Uterus (tissue), 4 donors: ENCODE measurements around the gene CKAP5. TPM values are rescaled to one million over a fixed set of nuclear protein-coding genes. Genes with fewer than 3 reads are reported as not detected.
"Not testable (repeated sequence)": the region's sequence is repeated elsewhere in the genome, so short reads cannot be mapped to it uniquely, and the experiment has no call there.

Source experiments
- DNase-seq, 2 donors: peaks; one replicate each; pipeline ENCODE4 v3.0.0-alpha.2; 2019 to 2020
- H3K27ac ChIP-seq, 2 donors: fragments of 200-600 bp; sonication (generic); 1 replicate in 1 of 2; 2 replicates in 1 of 2; pipeline ENCODE4 v1.5.1; 2016 to 2018
- H3K27me3 ChIP-seq, 2 donors: fragments of 200-600 bp; sonication (generic); one replicate each; pipeline ENCODE4 v1.5.1; 2018 to 2019; ENCODE audit warnings: control low read depth in 1 of 2
- H3K36me3 ChIP-seq, 2 donors: fragments of 200-600 bp; sonication (generic); one replicate each; pipeline ENCODE4 v1.5.1; 2019; ENCODE audit warnings: control low read depth in 1 of 2
- H3K4me1 ChIP-seq, 2 donors: fragments of 200-600 bp; sonication (generic); one replicate each; pipeline ENCODE4 v1.5.1; 2018 to 2019; ENCODE audit warnings: control low read depth in 1 of 2
- H3K4me3 ChIP-seq, 2 donors: fragments of 200-600 bp; sonication (generic); 1 replicate in 1 of 2; 2 replicates in 1 of 2; pipeline ENCODE4 v1.5.1; 2018 to 2019; ENCODE audit warnings: mild to moderate bottlenecking in 1 of 2
- H3K9me3 ChIP-seq, 2 donors: fragments of 200-600 bp; sonication (generic); one replicate each; pipeline ENCODE4 v1.5.1; 2019; ENCODE audit warnings: control low read depth in 1 of 2
- CTCF ChIP-seq, 4 experiments: fragments of 200-600 bp in 2 of 4; fragments of 450-650 bp in 2 of 4; sonication (generic) in 2 of 4; IDR thresholded peaks; one replicate each; pipeline ENCODE4 v1.5.1; 2016 to 2019; ENCODE audit warnings: antibody characterized with exemption in 4 of 4, mild to moderate bottlenecking in 2 of 4, moderate library complexity in 1 of 4
- POLR2A ChIP-seq, 2 donors: fragments of 450-650 bp; IDR thresholded peaks; one replicate each; pipeline ENCODE4 v1.6.1; 2016; ENCODE audit warnings: antibody characterized with exemption in 2 of 2, mild to moderate bottlenecking in 1 of 2, moderate library complexity in 1 of 2
- intact Hi-C: fragments of 100-400 bp; cut with DNase I; formaldehyde crosslinking; loops from one replicate; pipeline ENCODE4 v1.15.1; 2023; ENCODE audit warnings: low total_unique reads
- total RNA-seq, 4 donors: library from RNA; depleted of rRNA in 3 of 4; stranded (reverse); fragments of >200 nt in 3 of 4; gene quantifications; one replicate each; pipeline versions ENCODE4 v1.1.0 to v1.2.4, GENCODE V29; 2014 to 2023
- donor health status: DM: yes; HTN: yes; CAD: no.

The CKAP5 gene
- total RNA-seq, 4 donors from 2014 or later, result 19.7 to 88.8 (median 44.2) TPM

DNA sequence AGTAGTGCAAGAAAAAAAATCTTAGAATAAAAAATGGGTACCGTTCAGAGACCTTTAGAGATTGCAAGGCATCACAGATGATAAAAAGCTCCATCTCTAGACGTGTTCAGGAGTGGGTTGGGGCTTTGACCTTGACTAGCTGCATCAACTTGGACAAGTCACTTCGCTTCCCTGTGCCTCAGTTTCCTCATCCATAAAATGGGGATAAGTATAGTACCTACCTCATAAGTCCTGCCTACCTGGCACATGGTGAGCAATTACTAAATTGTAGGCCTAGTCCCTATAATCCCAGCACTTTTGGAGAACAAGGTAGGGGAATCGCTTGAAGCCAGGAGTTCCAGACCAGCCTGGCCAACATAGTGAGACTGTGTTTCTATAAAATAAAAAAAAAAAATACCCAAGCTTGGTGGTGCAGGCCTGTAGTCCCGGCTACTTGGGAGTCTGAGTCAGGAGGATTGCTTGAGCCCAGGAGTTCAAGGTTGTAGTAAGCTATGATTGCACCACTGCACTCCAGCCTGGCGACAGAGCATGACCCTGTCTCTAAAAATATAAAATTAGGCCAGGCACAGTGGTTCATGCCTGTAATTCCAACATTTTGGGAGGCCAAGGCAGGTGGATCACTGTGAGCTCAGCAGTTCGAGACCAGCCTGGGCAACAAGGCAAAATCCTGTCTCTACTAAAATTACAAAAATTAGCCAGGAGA is 133.1 kb downstream of the CKAP5 start:
- Histone ChIP-seq H3K27ac (peak overlapping the region in 1 of 2 donors; percentile 90), H3K36me3 (no peaks in the 10 kb centered on the region), H3K9me3 (no peaks in the 10 kb centered on the region), H3K4me3 (no peak overlapping the region), H3K27me3 (no peaks in the 10 kb centered on the region), H3K4me1 (no peaks in the 10 kb centered on the region)
- TF ChIP-seq POLR2A (IDR thresholded peaks at IDR 0.05) (no peak), CTCF (IDR thresholded peaks at IDR 0.05) (no peak)
- intact Hi-C loops, result no loop called here
- DNase-seq, result no peak

DNA sequence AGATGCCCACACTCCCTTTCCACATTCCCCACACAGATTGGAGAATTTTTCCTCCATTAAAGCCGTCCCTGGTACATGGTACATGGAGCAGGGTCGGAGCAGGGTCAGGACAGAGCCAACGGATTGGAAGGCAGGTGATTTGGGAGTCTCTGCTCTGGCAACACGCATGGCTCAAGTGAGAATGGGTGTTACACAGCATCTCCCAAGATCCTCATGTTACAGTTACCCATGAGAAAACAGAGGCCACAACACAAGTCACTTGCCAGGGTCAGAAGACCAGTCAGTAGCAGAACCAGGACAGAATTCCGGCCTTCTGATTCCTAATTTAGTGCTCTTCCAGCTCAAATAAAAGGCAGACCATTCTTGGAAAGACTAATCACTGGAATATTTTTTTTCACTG is 134.8 kb downstream of the CKAP5 start:
- no peak for TF ChIP-seq POLR2A (IDR thresholded peaks at IDR 0.05)
- no peak for TF ChIP-seq CTCF (IDR thresholded peaks at IDR 0.05)
- DNase-seq, result no peak
- no peaks in the 10 kb centered on the region for H3K27me3 ChIP-seq
- peak overlapping the region; percentile 87 to 90 for H3K27ac ChIP-seq
- H3K4me3 ChIP-seq, result no peak overlapping the region
- H3K9me3 ChIP-seq, result no peaks in the 10 kb centered on the region
- intact Hi-C loops, result no loop called here
- no peaks in the 10 kb centered on the region for H3K36me3 ChIP-seq
- no peaks in the 10 kb centered on the region for H3K4me1 ChIP-seq

- no peaks in the 10 kb centered on the region for H3K4me1 ChIP-seq
- H3K4me3 ChIP-seq, result no peak overlapping the region
- H3K27me3 ChIP-seq, result no peaks in the 10 kb centered on the region
- TF ChIP-seq CTCF (IDR thresholded peaks at IDR 0.05), result no peak
- TF ChIP-seq POLR2A (IDR thresholded peaks at IDR 0.05), result peak in 1 of 2 donors; percentile 19
- DNase-seq, result peak; percentile 68 to 82
- H3K36me3 ChIP-seq, result no peaks in the 10 kb centered on the region
- no peaks in the 10 kb centered on the region for H3K9me3 ChIP-seq
- intact Hi-C loops, result no loop called here
- peak overlapping the region; percentile 87 to 90 for H3K27ac ChIP-seq
Observed at GRCh38 chr11:46710821-46711269, 135.2 kb downstream of the CKAP5 start.

DNA sequence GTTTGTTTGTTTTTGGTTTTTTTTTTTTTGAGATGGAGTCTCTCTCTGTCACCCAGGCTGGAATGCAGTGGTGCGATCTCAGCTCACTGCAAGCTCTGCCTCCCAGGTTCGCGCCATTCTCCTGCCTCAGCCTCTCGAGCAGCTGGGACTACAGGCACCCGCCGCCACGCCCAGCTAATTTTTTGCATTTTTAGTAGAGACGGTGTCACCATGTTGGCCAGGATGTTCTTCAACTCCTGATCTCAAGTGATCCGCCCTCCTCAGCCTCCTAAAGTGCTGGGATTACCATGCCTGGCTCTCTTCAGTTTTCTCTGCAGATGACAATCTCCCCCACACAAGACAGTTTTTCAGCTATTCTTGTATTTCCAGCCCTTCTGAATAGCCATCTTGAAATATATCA is 136.7 kb downstream of the CKAP5 start:
- H3K36me3 ChIP-seq, H3K4me1 ChIP-seq, H3K9me3 ChIP-seq, intact Hi-C loops, H3K4me3 ChIP-seq, H3K27ac ChIP-seq, DNase-seq, H3K27me3 ChIP-seq: not testable (repeated sequence)

GRCh38 chr11:46706886-46707285 is 139.2 kb downstream of the CKAP5 start:
- H3K27me3 ChIP-seq, result no peaks in the 10 kb centered on the region
- peaks cover 0 to 7% of the 10 kb centered on the region in 2 donors for H3K4me1 ChIP-seq
- H3K9me3 ChIP-seq, result no peaks in the 10 kb centered on the region
- H3K27ac ChIP-seq, result no peak overlapping the region
- no peaks in the 10 kb centered on the region for H3K36me3 ChIP-seq
- TF ChIP-seq CTCF (IDR thresholded peaks at IDR 0.05) (no peak), POLR2A (IDR thresholded peaks at IDR 0.05) (no peak)
- DNase-seq, result no peak
- H3K4me3 ChIP-seq, result no peak overlapping the region
- intact Hi-C loops, result no loop called here
